ENCODE measurements around the gene MYH7B.

The MYH7B gene

GRCh38 chr20:34977365-34978091, 21.9 kb downstream of the MYH7B start:
- no peak for DNase-seq

GRCh38 chr20:34978092-34978744, 22.6 kb downstream of the MYH7B start:
- no peak for DNase-seq

- no peak for DNase-seq
These were observed 23.9 kb downstream of the MYH7B start for GRCh38 chr20:34979366-34980153.

GRCh38 chr20:34980543-34981233, 25.0 kb downstream of the MYH7B start:
- DNase-seq = no peak

GRCh38 chr20:34982270-34983088, 26.8 kb downstream of the MYH7B start:
- no peak for DNase-seq

- no peak for DNase-seq
These were observed 27.6 kb downstream of the MYH7B start for GRCh38 chr20:34983089-34983820.

- DNase-seq = no peak
These were observed 28.5 kb downstream of the MYH7B start for GRCh38 chr20:34983995-34984735.

GRCh38 chr20:34984756-34985261, 29.1 kb downstream of the MYH7B start:
- no peak for DNase-seq

- DNase-seq = no peak
These were observed 30.0 kb downstream of the MYH7B start for GRCh38 chr20:34985461-34986310.

- DNase-seq = no peak
These were observed 30.9 kb downstream of the MYH7B start for GRCh38 chr20:34986311-34987287.

- DNase-seq = no peak
These were observed 31.9 kb downstream of the MYH7B start for GRCh38 chr20:34987288-34988190.

GRCh38 chr20:34988191-34988540, 32.5 kb downstream of the MYH7B start:
- no peak for DNase-seq

- no peak for DNase-seq
These were observed 33.5 kb downstream of the MYH7B start for GRCh38 chr20:34989118-34989517.

GRCh38 chr20:34989670-34990069, 34.0 kb downstream of the MYH7B start:
- DNase-seq = no peak

GRCh38 chr20:34990231-34990630, 34.6 kb downstream of the MYH7B start:
- no peak for DNase-seq

- no peak for DNase-seq
These were observed 35.1 kb downstream of the MYH7B start for GRCh38 chr20:34990661-34991214.
